OCI-M1 (cell line): ENCODE measurements around the gene SCARB2.

Experiments
- DNase-seq: peaks from one replicate; lab custom pipeline; 2025; lab: John Stamatoyannopoulos, UW

The SCARB2 gene

DNA sequence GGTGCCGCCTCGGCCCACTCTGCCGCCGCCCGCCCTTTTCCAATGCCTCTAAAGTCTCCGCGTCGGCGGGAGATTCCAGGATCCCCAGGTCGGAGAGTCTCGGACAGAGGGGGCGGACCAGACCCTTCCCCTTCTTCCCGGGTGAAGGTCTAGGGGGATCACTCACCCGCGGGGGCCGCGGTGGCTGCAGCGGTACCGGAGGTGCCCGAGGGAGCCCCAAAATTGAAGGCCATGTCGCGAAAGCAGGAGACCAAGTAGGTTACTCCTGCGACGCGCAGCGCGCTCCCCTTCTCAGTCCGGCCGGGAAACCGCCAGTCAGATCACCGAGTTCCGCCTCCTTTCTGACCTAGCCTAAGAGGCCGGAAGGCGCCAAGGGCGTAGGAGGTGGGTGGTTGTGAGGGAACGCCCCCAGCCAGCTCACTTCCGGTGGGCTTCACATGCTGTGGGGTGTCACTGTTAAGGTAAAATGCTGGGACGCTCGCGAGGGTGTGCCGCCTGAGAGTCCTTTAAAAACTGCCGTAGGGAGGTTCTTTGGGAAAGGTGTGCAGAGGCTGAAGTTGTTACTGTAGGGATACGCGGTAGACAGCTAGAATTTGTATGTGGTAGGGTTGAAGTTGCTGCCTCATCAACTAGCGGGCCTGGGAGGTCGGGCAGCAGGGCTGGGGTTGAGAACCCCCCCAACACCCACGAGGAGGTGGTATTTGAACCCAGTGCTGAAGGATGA is 65.3 kb downstream of the SCARB2 start, which contains the start of gene NUP54:
Gene NUP54, minus strand, starts transcription at position 256 of the 724 bp plus-strand sequence. Its CDS starts 23 bp downstream, at position 233.
- DNase-seq = peak; percentile 97

DNA sequence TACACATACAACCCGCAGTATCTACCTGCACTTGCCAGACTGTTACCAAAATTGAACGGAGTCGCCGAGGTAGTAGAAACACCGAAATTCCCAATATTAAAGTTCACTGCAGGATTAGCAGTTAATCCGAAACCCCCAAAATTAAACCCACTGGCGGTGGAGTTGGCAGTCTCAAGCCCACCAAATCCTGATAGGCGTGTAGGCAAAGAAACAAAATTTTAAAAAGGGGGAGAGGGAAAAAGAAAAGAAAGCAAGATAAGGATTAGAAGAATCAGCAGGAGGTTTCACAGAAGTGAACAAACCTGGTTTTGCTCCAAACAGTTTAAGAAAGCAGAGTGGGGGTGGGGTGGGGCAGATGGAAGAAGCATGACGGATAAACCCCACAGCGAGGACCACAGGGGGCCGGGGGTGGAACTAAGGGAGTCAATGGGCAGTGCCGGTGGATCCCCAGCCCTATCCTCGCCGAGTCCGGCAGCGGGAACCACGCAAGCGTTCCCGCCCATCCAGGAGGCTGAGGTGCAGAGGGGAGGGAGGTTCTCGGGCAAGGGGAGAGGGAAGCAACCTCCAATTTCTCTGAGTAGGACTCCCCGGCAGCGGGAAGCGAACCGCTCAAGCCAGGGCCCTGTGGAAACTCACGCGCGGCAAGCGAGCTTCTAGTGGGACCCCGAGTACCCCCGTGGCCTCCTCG is 66.0 kb downstream of the SCARB2 start:
- peak; percentile 87 for DNase-seq

DNA sequence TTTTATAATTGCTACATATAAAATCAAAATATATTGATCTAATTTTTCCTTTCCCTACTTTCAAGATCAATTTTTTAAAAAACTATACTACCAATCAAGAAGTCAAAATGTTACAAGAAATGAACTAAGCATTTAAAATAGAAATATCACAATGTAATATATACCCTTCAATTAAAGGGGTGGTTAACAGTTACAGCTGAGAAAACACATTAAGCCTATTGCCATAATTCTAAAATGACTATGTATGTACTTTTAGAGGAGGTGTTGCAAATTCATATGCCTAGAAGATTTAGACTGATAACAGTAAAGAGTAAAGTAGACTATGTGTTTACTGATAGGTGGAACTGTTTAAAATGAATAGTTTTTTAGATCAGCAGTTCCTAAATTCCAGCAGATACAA is 69.1 kb downstream of the SCARB2 start:
- DNase-seq = no peak

DNA sequence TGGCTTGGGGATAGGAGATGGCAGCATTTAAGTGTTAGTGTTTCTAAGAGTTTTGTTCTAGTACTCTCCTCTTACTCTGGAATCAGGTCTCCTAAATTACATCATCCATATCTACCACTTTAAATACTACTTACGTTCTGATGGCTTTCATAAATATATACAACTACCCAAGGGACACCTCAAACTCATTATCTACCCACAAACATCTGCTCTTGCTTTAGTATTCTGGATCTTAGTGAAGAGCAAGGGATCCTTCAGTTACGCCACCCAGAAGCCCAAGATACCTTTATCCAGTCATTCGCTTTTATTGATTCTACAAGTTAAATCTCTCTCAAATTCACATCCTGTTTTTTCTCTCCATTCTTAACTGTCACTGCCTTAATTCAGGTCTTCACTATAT is 72.4 kb downstream of the SCARB2 start:
- peak; percentile 29 for DNase-seq

DNA sequence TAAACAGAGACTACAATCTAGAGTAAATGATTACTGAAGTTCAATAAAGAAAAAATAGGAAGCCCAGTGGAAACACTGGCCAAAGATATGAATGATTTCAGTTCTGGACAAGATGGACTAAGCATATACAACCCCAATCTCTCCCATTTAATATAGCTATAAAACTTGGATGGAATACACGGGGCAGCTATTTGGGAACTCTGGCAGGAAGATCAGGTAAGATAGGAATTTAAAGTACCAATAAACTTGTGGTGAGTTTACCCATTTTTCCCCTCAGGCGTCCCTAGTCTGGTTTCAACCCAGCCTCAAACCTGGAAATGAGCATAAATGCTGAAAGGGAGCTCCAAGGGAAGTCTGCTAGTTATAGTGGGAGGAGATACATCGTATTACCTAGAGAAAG is 85.9 kb downstream of the SCARB2 start:
- no peak for DNase-seq

DNA sequence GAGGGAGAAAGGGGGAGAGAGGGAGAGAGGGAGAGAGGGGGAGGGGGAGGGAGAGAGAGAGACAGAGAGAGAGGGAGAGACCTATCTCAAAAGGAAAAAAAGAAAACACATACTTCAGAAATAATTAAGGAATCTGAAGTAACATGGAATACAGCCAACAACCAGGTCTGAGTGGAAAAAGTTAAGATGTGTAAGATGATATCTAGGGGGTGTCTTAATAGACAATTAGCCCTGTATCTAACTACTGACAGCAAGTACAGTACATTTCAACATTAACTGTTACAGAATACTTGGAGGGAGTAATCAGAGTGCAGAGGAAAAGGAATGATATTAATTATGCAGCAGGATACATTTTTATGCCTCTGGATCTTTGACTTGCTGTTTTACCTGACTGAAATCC is 87.8 kb downstream of the SCARB2 start:
- DNase-seq = no peak

DNA sequence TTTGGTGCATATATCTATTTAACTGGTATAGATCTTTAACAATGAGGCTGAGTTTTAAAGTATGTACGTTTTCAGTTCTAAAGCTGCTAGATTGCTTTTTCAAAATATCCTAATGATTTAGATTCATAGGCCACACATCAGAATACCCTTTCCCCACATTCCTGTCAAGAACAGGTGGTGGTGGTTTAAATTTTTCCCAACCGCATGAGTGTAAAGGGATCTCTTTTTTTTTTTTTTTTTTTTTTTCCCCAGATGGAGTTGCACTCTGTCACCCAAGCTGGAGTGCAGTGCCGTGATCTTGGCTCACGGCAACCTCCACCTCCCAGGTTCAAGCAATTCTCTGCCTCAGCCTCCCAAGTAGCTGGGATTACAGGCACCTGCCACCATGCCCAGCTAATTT is 93.4 kb downstream of the SCARB2 start:
- no peak for DNase-seq

DNA sequence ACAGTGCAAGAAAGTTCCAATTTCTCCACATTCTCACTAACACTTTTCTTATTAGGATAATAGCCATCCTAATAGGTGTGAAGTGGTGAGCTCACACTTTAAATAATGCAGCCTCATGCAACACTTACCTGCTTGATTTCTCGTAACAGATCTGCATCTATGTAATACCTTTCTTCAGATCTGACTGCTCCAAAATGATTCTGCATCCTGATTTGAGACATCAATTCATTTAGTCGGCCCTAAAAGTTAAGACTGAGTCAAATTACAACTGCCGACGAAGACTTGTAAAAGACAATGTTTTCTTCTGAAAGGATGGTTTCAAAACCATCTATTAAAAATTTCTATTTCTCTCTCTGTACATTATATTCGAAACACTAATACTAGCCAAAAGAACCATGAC is 96.1 kb downstream of the SCARB2 start:
- no peak for DNase-seq

DNA sequence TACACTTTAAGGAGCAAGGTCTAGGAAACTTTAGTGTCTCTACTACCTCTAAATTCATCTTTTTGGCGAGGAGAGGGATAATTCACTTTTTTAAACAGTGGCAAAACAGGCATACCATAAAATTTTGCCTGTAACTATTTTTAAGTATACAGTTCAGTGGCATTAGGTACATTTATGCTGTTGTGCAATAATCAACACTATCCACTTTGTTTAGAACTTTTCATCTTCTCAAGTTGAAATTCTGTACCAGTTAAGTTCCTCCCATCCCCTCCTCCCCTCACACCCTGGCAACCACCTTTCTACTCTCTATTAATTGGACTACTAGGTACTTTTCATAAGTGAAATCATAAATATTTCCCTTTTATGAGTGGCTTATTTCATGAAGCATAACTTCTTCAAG is 96.8 kb downstream of the SCARB2 start:
- DNase-seq = no peak
